ENCODE data around the gene TRAF7. TPM values are rescaled to one million over a fixed set of nuclear protein-coding genes. Genes with fewer than 3 reads are reported as not detected.

Gene TRAF7
- total RNA-seq, 1 experiment from 2014 or later: 199 TPM

GRCh38 chr16:2226245-2226793 lies 70.7 kb downstream of the TRAF7 start:
- Histone ChIP-seq H3K4me3 (no peak overlapping the region), H3K9me2 (ENCODE audit: insufficient read depth) (no peaks in the 10 kb centered on the region), H3K79me2 (ENCODE audit: low read depth) (peaks cover 51% of the 10 kb centered on the region), H3K27me3 (ENCODE audit: insufficient read depth, low read depth) (no peaks in the 10 kb centered on the region), H3F3A (ENCODE audit: insufficient read depth, low read depth) (peaks cover 18% of the 10 kb centered on the region), H4K20me1 (ENCODE audit: insufficient read depth) (peaks cover 41% of the 10 kb centered on the region), H2AFZ (no peak overlapping the region), H3K27ac (no peak overlapping the region), H3K4me2 (peak overlapping the region; percentile 57), H3K9me3 (ENCODE audit: insufficient read depth, low read depth) (no peaks in the 10 kb centered on the region), H3K4me1 (replicated peaks; ENCODE audit: insufficient read depth) (peaks cover 20% of the 10 kb centered on the region), H3K36me3 (ENCODE audit: low read depth) (peaks cover 4% of the 10 kb centered on the region; the same call in 1 of the 2 replicates)
- intact Hi-C loops (cut with micrococcal nuclease; ENCODE audit: unreplicated experiment): loop anchor here (10.0 kb wide), 1 partner anchor 678 kb away; no protein-coding TSS in a partner anchor
- POLR2A ChIA-PET (ENCODE audit: unreplicated experiment): interaction anchor here (0.5 to 0.8 kb wide), 4 partner anchors 16 to 247 kb away, joined by 3 to 8 read pairs (median 6); no protein-coding TSS in a partner anchor
- no peak for TF ChIP-seq CTCF (conservative IDR thresholded peaks at IDR 0.05)
- CTCF ChIA-PET: interaction anchor here (0.6 kb wide), 1 partner anchor 136 kb away, joined by 6 read pairs; no protein-coding TSS in a partner anchor
- BruUV-seq (replicated peaks): no TSS peak
- DNase-seq: no peak

- Histone ChIP-seq H3K4me1 (replicated peaks; ENCODE audit: insufficient read depth) (peaks cover 20% of the 10 kb centered on the region), H4K20me1 (ENCODE audit: insufficient read depth) (peaks cover 41% of the 10 kb centered on the region), H3K36me3 (ENCODE audit: low read depth) (peaks cover 4% of the 10 kb centered on the region; the same call in 1 of the 2 replicates), H3K9me3 (ENCODE audit: insufficient read depth, low read depth) (no peaks in the 10 kb centered on the region), H3K4me3 (no peak overlapping the region), H3K27ac (no peak overlapping the region), H2AFZ (no peak overlapping the region), H3F3A (ENCODE audit: insufficient read depth, low read depth) (peaks cover 18% of the 10 kb centered on the region), H3K4me2 (peak overlapping the region; percentile 57; the same call in 1 of the 2 replicates), H3K79me2 (ENCODE audit: low read depth) (peaks cover 51% of the 10 kb centered on the region), H3K9me2 (ENCODE audit: insufficient read depth) (no peaks in the 10 kb centered on the region), H3K27me3 (ENCODE audit: insufficient read depth, low read depth) (no peaks in the 10 kb centered on the region)
- POLR2A ChIA-PET (ENCODE audit: unreplicated experiment): interaction anchor here (0.5 to 0.8 kb wide), 4 partner anchors 15 to 191 kb away, joined by 3 to 8 read pairs (median 6); no protein-coding TSS in a partner anchor
- intact Hi-C loops (cut with micrococcal nuclease; ENCODE audit: unreplicated experiment): loop anchor here (10.0 kb wide), 1 partner anchor 678 kb away; no protein-coding TSS in a partner anchor
- CTCF ChIA-PET: no interaction called here
- DNase-seq: no peak
- TF ChIP-seq EZH2 (IDR thresholded peaks at IDR 0.05; ENCODE audit: low read depth): no peak
- TF ChIP-seq CTCF (conservative IDR thresholded peaks at IDR 0.05): no peak
- no TSS peak for BruUV-seq (replicated peaks)
Observed at GRCh38 chr16:2226918-2227317, 71.3 kb downstream of the TRAF7 start.

Small RNAs within 50 kb of the gene (microRNA-seq; reads per million reads assigned to microRNA genes)
- gene MIR3180-5 (ENCODE audit: borderline number of aligned reads, borderline replicate concordance) (not detected), gene MIR4516 (ENCODE audit: borderline number of aligned reads, borderline replicate concordance) (not detected), gene MIR6511B1 (ENCODE audit: borderline number of aligned reads, borderline replicate concordance) (not detected)

Other genes with a start within 250 kb of the TRAF7 start
- gene HS3ST6, start 237.4 kb upstream of the TRAF7 start, total RNA-seq (2021): not detected in 2 replicates
- gene MSRB1, start 212.6 kb upstream of the TRAF7 start, total RNA-seq (2021): 49.4 and 54.9 TPM in 2 replicates
- 0.44 TPM in 1 of 2 replicates, not detected in the other for gene RPL3L, start 201.1 kb upstream of the TRAF7 start, total RNA-seq (2021)
- gene NDUFB10, start 196.2 kb upstream of the TRAF7 start, total RNA-seq (2021): 181 and 190 TPM in 2 replicates
- gene RPS2, start 191.0 kb upstream of the TRAF7 start, total RNA-seq (2021): 3,808 and 4,468 TPM in 2 replicates
- not detected in 2 replicates for gene RNF151, start 188.9 kb upstream of the TRAF7 start, total RNA-seq (2021)
- gene TBL3, start 183.7 kb upstream of the TRAF7 start, total RNA-seq (2021): 51.3 and 66.4 TPM in 2 replicates
- 11.1 and 12.7 TPM in 2 replicates for gene NOXO1, start 174.3 kb upstream of the TRAF7 start, total RNA-seq (2021)
- gene GFER, start 171.6 kb upstream of the TRAF7 start, total RNA-seq (2021): 59.7 and 63.8 TPM in 2 replicates
- gene SYNGR3, start 165.8 kb upstream of the TRAF7 start, total RNA-seq (2021): 4.3 and 4.5 TPM in 2 replicates
- 68.4 and 72.5 TPM in 2 replicates for gene ZNF598, start 146.0 kb upstream of the TRAF7 start, total RNA-seq (2021)
- gene NPW, start 136.0 kb upstream of the TRAF7 start, total RNA-seq (2021): 4.0 and 8.1 TPM in 2 replicates
- gene NHERF2, start 128.9 kb upstream of the TRAF7 start, total RNA-seq (2021): 104 and 144 TPM in 2 replicates
- gene NTHL1, start 107.9 kb upstream of the TRAF7 start, total RNA-seq (2021): 47.3 and 66.6 TPM in 2 replicates
- gene TSC2, start 107.8 kb upstream of the TRAF7 start, total RNA-seq (2021): 166 and 170 TPM in 2 replicates
- gene PKD1, start 19.9 kb upstream of the TRAF7 start, total RNA-seq (2021): 91.5 and 105 TPM in 2 replicates
- gene RAB26, start 7.2 kb upstream of the TRAF7 start, total RNA-seq (2021): 29.5 and 31.3 TPM in 2 replicates
- 2.1 and 3.3 TPM in 2 replicates for gene CASKIN1, start 40.8 kb downstream of the TRAF7 start, total RNA-seq (2021)
- gene MLST8, start 49.7 kb downstream of the TRAF7 start, total RNA-seq (2021): 66.3 and 74.2 TPM in 2 replicates
- 17.1 and 24.6 TPM in 2 replicates for gene BRICD5, start 55.1 kb downstream of the TRAF7 start, total RNA-seq (2021)
- 20.2 and 23.4 TPM in 2 replicates for gene PGP, start 59.1 kb downstream of the TRAF7 start, total RNA-seq (2021)
- gene E4F1, start 67.8 kb downstream of the TRAF7 start, total RNA-seq (2021): 38.8 and 41.1 TPM in 2 replicates
- gene DNASE1L2, start 80.7 kb downstream of the TRAF7 start, total RNA-seq (2021): 6.0 and 7.3 TPM in 2 replicates
- gene ECI1, start 95.8 kb downstream of the TRAF7 start, total RNA-seq (2021): 131 and 216 TPM in 2 replicates
- gene RNPS1, start 112.3 kb downstream of the TRAF7 start, total RNA-seq (2021): 229 and 250 TPM in 2 replicates
- gene ABCA3, start 184.9 kb downstream of the TRAF7 start, total RNA-seq (2021): 6.2 and 8.0 TPM in 2 replicates

Data from PC-9 (cell line).